ENCODE results near the gene FNDC3B.

FNDC3B gene

GRCh38 chr3:172137287-172138192 lies 98.2 kb downstream of the FNDC3B start:
- DNase-seq (ENCODE audit: low read depth), result no peak

- no peak for DNase-seq (ENCODE audit: low read depth)
These were observed 98.8 kb downstream of the FNDC3B start for GRCh38 chr3:172138193-172138537.

GRCh38 chr3:172138792-172139507 lies 99.6 kb downstream of the FNDC3B start:
- DNase-seq (ENCODE audit: low read depth), result no peak

GRCh38 chr3:172139528-172140276 lies 100.3 kb downstream of the FNDC3B start:
- no peak for DNase-seq (ENCODE audit: low read depth)

GRCh38 chr3:172140499-172141391 lies 101.4 kb downstream of the FNDC3B start:
- DNase-seq (ENCODE audit: low read depth), result no peak

GRCh38 chr3:172142051-172142863 lies 102.9 kb downstream of the FNDC3B start:
- DNase-seq (ENCODE audit: low read depth), result no peak

- no peak for DNase-seq (ENCODE audit: low read depth)
These were observed 103.6 kb downstream of the FNDC3B start for GRCh38 chr3:172142864-172143451.

- DNase-seq (ENCODE audit: low read depth), result no peak
These were observed 104.5 kb downstream of the FNDC3B start for GRCh38 chr3:172143739-172144497.

- DNase-seq (ENCODE audit: low read depth), result no peak
These were observed 105.2 kb downstream of the FNDC3B start for GRCh38 chr3:172144601-172145000.

GRCh38 chr3:172145031-172145686 lies 105.8 kb downstream of the FNDC3B start:
- no peak for DNase-seq (ENCODE audit: low read depth)

GRCh38 chr3:172146349-172146748 lies 107.0 kb downstream of the FNDC3B start:
- no peak for DNase-seq (ENCODE audit: low read depth)

- no peak for DNase-seq (ENCODE audit: low read depth)
These were observed 107.9 kb downstream of the FNDC3B start for GRCh38 chr3:172147113-172147818.

- DNase-seq (ENCODE audit: low read depth), result no peak
These were observed 108.9 kb downstream of the FNDC3B start for GRCh38 chr3:172148241-172148640.

- no peak for DNase-seq (ENCODE audit: low read depth)
These were observed 109.6 kb downstream of the FNDC3B start for GRCh38 chr3:172148702-172149565.

GRCh38 chr3:172150268-172150667 lies 110.9 kb downstream of the FNDC3B start:
- DNase-seq (ENCODE audit: low read depth), result no peak

GRCh38 chr3:172150913-172151650 lies 111.7 kb downstream of the FNDC3B start:
- DNase-seq (ENCODE audit: low read depth), result no peak

Measured in stimulated activated CD8-positive, alpha-beta memory T cell treated with anti-CD3 and anti-CD28 coated beads, Interleukin-15, amount 100 ng/mL, for 24 hours (primary cell).